ENCODE data around the gene LPP.

Gene LPP

DNA sequence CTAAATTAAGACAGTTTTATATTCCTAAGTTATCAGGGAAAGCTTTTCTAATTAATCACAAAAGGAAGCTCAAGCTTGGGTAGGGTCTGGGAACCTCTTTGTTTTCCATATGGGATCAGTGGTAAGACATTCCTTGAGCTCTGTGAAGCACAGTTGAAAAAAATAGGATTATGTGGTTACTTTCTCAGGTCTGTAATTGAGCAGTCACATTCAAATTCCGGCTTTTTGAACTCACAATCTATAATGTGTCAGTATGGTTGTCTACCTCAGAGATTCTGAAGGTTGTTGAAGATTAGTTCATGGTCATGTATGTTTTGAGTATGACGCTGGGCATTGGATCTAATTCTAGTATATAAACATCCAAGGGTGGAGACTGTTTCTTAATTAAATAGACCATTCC is 364.5 kb downstream of the LPP start:
- no peak for DNase-seq (ENCODE audit: low read depth)

DNA sequence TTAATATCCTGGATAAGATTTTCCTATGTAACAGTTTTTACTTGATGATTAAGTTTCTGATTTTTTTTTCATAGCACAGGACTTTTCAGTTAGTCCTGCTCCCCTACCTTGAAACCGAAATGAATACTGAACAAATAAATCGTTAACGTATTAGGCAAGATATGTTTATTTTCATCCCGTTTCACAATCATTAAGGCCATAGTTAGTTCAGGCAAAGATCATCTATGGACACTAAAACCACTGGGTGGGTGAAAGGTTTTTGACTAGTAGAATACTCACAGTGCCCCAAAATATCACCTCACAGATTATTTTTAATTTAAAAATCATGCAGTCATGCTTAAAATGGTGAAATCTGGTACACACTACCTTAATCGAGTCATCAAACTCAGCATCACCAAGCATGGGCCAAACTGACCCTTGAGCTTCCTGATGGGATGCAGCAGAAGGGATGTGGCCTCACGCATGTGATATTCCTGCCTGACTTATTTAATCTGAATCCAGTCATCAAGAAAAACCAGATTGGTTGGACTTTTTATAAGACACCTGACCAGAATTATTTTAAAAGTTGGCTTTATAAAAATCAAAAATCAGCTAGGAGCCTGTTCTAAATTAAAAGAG is 365.0 kb downstream of the LPP start:
- no peak for DNase-seq (ENCODE audit: low read depth)

DNA sequence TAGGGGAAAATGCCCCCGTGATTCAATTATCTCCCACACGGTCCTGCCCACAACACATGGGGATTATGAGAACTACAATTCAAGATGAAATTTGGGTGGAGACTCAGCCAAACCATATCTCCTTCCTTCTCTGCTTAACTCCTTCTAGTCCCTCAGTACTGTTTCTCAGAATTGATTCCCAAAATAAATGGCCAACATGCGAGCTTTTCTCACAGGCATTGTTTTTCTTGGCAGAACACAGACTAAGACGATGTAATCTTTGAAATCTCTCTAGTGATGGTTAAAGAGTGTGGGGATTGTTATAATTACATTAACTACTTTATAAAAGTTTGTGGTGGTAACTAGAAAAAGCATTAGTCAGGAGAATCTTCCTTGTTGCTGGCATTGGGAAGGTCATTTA is 366.5 kb downstream of the LPP start:
- DNase-seq (ENCODE audit: low read depth): no peak

DNA sequence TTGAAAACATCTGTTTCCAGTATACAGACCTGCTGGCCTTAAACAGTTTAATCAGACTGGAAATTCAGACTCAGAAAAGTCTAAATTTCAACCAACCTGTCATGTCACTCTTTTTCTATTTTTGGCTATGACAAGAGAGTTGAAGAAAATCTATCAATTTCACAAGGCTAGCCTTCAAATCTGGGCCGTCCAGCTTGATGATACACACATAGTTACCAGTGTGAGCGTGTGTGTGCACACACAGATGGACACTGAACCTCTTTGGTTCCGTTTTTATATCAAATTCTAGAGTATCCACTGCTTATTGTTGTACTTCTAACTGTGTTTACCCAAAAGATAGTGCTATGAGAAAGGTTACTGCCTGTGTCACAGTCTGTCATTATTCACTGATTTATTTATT is 368.2 kb downstream of the LPP start:
- no peak for DNase-seq (ENCODE audit: low read depth)

DNA sequence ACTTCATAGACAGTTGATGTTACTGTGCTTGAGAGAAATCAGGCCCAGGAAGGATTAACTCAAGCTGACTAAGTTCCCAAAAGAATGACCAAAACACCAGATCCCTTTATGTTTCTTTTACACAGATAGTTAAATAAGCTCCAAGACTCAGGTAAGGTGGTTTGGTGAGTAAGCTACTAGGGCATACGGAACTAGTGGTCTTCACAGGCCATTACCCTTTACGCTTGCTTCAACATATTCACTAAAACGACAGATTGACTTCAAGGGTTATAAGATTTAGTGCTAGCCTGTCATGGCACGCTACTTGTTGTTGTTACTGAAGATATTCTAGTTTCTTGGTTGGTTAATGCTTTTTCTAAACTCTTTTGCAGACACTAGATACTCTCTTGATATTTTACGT is 369.3 kb downstream of the LPP start:
- no peak for DNase-seq (ENCODE audit: low read depth)

DNA sequence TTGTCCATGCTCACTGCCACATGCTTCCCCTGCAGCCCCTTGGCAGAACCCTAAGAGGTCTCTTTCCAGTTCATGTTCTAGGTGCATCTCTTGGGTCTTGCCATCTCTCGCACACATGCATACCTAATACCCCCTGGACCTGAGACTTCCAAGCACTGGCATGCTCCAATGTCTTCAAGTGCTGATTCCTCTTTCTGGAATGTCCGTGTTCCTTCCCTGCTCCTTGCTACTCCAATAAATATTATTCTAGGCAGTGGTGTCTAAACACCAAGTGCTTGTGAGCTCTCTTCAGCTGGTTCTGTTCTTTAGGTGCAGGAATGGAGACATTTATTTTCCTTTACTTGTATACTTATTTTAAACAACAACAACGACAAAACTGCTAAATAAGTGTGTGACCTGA is 370.1 kb downstream of the LPP start:
- DNase-seq (ENCODE audit: low read depth): no peak

DNA sequence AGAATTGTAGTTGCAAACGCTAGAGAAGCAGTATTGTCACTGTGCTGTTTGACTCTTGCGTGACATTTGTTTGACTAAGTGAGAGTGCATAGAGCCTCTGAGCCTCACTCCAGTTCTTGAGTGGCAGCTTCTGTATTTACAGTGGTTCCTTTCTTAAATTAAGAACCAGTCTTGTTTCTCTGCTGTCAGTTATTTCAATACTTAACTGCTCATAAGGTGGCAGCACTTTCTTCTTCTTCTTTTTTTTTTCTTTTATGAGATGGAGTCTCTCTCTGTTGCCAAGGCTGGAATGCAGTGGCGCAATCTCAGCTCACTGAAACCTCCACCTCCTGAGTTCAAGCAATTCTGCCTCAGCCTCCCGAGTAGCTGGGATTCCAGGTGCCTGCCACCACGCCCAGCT is 372.1 kb downstream of the LPP start:
- DNase-seq (ENCODE audit: low read depth): no peak

DNA sequence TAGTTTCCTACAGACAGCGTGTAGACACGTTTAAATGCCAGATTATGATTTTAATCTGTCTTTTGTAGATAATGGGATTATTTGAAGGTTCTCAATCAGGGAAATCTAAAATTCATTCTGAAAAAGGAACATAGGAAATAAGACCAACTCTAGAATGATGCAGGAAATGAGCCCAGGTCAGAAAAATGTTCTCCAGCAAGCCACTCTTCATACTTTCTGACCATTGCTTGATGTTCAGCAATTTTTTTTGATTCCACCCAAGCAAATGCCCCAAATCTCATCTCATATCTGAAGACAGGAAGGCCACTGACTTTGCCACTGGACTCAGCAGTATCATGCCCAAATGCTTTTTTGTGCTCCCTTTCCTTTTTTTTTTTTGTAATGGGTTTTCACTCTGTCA is 373.4 kb downstream of the LPP start:
- no peak for DNase-seq (ENCODE audit: low read depth)

DNA sequence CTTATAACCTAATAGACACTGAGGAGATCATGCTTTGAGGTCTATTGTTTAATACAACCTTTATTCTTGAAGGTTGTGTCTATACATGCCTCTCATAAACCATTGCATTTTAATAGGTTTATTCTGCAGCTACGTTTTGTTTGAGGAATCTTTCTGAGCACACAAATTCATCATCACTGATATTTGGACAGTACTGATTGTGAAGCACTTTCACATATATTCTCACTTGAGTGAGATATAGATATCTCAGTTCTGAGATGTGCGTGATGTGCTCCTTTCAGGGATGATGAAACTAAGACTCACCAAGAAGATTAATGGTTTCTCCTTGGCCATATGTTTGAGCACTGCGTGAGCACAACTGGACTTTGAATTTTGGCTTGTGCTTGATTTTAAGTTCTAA is 374.4 kb downstream of the LPP start:
- DNase-seq (ENCODE audit: low read depth): no peak

DNA sequence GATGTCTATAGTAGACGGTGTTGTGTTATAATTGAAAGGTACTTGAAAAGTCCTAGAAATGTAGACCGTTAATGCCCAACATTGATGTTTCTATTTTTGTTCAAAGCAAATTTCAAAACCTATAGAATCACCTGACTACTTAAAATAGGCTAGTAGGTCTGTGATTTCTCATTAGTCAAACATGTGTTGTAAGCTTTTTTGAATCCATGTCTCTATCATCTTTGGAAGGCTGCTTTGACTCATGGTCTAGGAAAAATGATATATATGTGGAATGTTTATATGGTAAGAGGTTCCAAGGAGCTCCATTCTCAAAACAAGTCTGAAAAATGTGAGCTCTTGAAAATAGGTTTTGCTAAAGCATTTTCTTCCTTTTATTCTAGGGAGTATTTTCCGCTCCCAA is 375.3 kb downstream of the LPP start:
- DNase-seq (ENCODE audit: low read depth): no peak

DNA sequence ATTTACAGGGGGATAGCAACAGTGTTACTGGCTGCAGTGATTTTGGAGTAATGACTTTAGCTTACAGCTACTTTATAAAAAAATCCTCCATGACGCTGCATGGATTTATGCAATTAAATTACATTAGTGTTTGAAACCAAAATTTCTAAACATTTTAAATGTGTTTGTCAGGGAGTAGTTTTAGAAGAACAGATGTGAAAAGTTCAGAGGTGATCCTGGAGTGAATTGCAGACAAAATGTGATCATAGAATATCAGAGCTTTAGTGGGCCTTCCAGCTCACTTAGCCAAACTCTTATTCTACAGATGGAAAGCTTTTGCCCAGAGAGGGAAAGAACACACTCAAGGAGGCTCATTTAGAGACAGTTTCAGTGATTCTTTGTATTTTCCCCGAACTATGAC is 376.3 kb downstream of the LPP start:
- no peak for DNase-seq (ENCODE audit: low read depth)

DNA sequence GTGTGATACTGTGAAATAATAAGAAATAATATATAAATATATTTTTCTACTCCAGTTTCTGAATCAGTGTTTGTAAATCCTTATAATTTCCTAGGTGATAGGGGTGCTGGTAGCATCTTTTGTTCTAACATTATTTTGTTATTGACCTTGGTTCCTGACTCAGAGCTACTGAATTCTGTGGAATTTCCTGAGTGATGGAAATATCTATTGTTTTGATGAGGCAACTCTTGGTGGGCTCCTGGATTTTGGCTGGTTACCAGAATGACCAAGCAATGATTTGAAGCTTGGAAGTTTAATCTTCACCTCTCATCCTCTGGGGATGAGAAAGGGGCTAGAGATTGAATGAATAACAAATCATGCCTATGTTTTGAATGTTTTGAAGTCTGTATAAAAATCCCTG is 377.3 kb downstream of the LPP start:
- no peak for DNase-seq (ENCODE audit: low read depth)

DNA sequence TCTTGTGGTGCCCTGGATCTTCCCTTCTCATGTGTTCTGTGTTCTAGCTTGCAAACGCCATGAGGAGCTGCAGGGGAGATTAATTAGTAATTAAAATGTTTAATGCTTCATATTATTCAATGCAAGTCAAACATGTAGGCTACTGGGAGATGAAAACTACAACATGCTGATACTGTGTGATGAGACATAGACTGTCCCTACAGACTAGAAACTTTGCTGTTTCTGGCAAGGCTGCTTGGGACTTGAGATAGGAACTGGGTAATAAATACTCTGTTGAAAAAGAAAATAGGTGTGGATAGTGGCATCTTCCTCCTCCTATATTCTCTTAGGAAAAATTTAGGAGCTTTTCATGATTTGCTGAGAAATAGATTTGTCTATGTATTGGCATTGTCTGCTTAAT is 379.2 kb downstream of the LPP start:
- DNase-seq (ENCODE audit: low read depth): no peak

DNA sequence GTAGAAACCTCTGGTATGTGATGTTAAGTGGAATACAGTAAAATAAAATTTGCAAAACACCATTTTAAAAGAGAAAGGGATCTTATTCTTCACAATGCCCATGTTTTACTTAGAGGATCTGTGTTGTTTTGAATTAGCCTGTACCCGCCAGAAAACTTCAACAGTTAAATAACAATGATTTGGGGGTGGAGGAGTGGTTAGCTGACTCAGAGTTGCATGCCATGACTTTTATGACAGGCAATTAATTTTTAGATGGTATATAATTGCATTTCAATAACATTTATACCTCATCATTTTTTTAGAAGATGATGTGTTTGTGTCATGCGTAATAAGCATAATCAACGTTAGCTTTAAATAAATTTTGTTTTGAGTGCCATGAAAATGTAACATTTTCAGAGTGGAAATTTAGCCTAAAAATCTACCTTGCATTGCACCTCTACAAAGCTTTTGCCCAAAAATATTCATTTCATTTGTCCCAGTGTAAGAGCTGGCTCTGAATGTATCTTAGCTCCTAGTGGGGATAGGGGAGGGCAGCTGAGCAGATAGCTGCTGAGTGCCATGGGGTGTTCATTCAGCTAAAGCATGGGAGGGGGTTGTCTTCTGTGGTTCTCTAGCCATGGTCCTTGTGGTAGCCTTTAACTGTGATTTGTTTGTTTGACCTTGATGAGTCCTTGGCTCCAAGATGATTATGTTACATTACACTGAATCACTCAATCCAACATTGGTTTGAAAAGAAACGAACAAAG is 379.8 kb downstream of the LPP start:
- DNase-seq (ENCODE audit: low read depth): no peak

DNA sequence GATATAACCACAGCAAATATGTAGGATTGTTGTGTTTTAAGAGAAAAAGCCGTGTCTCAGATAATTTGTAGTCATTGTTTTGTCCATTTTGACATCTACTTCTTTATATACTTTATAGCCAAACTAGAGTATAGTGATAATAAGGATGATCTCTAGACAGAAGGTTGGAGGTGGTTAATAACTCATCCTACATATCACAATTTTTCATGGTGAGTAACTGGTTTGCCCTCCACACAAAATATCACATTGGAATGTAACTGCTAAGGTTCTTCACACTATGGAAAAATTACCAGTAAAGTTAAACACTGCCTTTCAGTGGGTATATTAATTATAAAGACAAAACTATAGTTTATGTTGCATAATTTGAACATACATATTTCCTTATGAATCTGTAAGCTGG is 380.7 kb downstream of the LPP start:
- DNase-seq (ENCODE audit: low read depth): no peak

DNA sequence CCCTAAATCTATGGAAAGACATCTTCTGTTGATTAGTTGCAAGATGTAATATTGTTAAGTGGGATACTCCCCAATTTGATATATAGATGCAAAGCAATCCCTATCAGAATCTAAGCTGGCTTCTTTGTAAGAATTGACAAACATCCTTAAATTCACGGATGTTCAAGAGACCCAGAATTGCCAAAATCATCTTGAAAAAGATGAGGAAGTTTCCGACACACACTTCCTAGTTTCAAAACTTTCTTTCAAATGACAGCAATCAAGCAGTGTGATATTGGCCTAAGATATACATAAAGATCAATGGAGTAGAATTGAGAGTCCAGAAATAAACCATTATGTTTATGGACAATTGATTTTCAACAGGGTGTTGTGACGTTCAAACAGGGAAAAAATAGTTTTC is 383.6 kb downstream of the LPP start:
- no peak for DNase-seq (ENCODE audit: low read depth)

DNA sequence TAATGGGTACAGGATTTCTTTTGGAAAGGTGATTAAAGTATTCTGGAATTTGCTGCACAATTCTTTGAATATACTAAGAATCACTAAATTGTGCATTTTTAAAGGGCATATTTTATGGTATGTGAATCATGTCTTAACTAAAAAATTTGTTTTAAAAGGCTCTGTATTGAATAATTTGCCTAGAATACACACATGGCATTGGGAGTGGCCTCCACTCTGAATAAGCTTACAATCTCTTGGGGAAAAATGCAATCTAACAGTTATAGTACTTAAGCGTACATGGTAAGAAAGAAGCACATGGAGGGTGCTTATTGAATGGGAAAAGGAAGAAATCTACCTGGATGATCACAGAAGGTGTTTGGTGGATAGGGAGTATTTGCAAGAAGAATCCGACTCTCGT is 385.1 kb downstream of the LPP start:
- no peak for DNase-seq (ENCODE audit: low read depth)

DNA sequence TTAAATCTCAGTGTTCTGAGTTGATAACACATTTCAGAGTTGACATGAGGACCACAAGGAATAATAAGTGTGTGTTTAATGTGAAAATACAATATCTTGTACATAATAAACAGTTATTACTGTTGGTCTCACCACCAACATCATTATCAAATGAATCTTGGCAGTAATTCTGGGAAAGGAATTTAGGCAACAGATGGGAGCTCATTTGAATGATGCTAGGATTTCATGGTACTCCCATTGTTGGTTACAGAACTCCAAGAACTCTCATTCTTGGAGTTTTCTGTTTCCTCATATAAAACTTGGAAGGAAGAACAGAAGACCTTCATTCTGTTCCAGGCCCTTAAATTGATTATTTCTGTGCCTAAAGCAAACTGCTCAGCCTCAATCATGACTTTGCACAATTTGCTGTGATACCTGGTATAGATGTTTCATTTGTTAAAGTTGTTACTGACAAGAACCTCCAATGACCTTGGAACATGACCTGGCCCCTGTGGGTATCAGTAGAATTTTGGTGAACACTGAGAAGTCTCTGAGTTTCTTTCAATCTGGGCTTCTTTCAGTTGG is 385.8 kb downstream of the LPP start:
- DNase-seq (ENCODE audit: low read depth): no peak

DNA sequence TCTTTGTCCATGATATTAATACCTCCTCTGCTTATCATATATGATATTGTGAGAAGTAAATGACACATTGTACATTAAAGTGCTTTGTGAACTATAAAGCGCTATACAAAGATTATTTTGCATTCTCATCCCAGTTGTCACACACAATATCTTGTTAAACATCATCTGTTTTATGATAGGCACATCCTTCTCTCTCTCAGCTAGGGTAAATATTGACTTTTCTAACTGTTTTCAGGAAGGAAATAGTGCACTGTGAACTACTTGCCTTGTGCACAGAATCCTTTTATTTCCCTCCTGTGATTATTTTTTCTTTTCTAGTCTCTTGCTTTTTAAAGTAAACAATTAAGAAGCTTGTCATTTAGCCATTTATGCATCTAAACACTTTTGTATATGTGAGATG is 388.2 kb downstream of the LPP start:
- DNase-seq (ENCODE audit: low read depth): no peak

DNA sequence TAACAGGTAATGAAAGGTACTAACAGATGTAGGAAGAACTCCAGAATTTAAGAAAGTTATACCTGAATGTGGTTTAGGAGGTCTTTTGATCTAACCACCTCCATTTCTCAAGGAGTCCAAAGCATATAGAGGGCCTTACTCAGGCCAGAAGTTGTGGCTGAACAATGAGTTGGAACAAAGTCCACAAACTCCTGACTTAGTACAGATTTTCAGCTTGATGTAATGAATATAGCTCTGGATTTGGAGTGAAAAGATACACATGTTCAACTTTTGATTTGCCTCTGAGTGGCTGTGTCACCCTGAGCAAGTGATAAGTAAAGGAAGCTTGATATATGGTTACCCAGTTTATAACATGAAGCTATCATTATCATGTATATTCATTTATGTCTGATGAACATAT is 390.1 kb downstream of the LPP start:
- no peak for DNase-seq (ENCODE audit: low read depth)

DNA sequence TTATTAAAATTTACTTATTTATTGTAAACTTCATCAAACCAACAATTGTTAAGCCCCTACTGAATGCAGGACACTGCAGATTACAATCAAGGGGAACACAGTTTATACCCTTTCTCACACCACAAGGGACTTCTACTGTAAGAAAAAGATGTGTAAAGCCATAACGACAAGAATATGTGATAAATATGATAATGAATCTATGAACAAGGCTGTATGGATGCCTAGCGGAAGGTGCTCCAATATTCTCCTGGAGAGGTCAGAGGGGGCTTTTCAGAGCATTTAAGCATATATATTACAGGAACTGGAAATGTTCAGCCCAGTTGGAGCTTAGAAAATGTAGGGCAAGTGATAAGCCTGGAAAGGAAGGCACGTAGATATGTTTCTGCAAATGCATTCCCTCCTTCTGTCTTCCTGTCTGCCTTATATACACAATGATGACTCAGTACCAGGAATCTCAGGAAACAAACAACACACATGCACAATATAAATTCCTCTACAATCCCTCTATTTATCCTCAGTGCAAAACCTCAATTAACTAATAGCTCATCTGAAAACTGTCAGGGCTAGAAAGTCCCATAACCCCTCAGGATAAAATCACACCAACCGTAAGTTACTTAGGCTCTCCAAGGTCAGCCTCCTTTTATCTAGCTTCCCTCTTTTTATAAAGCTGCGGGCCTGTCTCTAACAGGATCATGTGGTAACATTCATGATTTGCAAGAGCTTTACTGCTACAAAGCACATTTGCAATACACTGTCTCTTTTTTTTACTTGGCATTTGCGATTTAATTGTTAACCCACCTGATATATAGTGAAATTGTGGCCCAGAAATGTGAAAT is 393.1 kb downstream of the LPP start:
- no peak for DNase-seq (ENCODE audit: low read depth)

DNA sequence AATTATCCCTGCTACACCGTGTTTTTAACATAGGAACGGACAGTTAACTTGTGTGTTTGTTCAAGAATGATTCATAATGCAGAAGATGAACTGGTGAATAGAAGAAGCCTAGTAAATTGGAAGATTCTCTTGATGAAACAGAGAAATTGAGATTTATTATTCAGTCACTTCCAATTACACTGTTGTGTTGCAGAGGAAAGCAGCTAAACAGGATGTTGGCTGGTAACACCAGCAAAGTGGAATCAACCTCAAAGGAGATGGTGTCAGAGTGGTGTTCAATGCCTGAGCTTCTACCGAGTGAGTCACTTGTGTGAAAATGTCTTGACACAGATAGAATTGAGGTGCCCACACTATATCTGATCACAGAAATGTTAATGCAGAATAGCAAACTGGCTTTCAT is 399.6 kb downstream of the LPP start:
- DNase-seq (ENCODE audit: low read depth): no peak

DNA sequence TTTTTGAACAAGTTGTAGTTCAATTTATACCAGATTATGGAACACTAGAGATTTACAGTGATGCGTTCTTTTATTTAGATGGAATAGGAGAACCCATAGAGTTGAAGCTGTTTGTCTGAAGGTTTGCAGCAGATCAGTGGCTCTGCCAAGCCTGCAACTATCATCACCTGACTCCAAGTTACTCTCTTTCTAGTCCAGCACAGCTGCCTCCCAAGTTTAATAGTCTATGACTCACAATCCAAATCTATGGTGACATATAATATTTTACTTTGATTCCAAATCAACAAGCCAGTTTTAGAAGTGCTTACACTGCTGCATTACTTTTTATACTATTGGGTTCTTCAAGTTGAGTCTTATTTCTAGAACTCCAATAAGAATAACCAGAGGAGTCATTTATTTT is 400.4 kb downstream of the LPP start:
- DNase-seq (ENCODE audit: low read depth): no peak

Measured in stimulated activated CD8-positive, alpha-beta memory T cell treated with anti-CD3 and anti-CD28 coated beads, Interleukin-15, amount 100 ng/mL, for 24 hours (primary cell).